B cell (primary cell): ENCODE results near the gene LMAN2. TPM values are rescaled to one million over a fixed set of nuclear protein-coding genes. Genes with fewer than 3 reads are reported as not detected.

Source experiments
- ATAC-seq: fragments of 200-7000 bp; cut with Tn5 transposase; one replicate; pipeline ENCODE4 v1.10.0; 2021; ENCODE audit warnings: low read depth, mild to moderate bottlenecking, moderate number of reproducible peaks, moderate library complexity
- CTCF ChIA-PET: fragments of 350-600 bp; sonication (Branson Sonifier 250); formaldehyde crosslinking; loops from one replicate; lab custom pipeline; 2021; ENCODE audit warnings: antibody characterized with exemption, inconsistent platforms; lab: Charles Lee
- POLR2A ChIA-PET: fragments of 350-600 bp; sonication (Branson Sonifier 250); formaldehyde crosslinking; loops from one replicate; lab custom pipeline; 2021; ENCODE audit warnings: antibody characterized with exemption; lab: Charles Lee
- DNase-seq: peaks from one replicate; pipeline ENCODE4 v3.0.0; 2013
- H2AFZ ChIP-seq: 2 replicates; pipeline ENCODE4 v1.6.1; 2012; ENCODE audit warnings: mild to moderate bottlenecking, low read depth, low read length; ENCODE audit not compliant: insufficient read depth, poor library complexity, severe bottlenecking
- H3K27ac ChIP-seq, 2 donors: 1 replicate in 1 of 2; 2 replicates in 1 of 2; pipeline ENCODE4 v1.5.1; 2012 to 2013; ENCODE audit warnings: low read length in 2 of 2, mild to moderate bottlenecking in 2 of 2, moderate library complexity in 1 of 2
- H3K27me3 ChIP-seq, 4 experiments: fragments of 200-600 bp in 1 of 4; sonication (generic) in 1 of 4; replicated peaks in 1 of 4; 1 replicate in 2 of 4; 2 replicates in 2 of 4; pipeline versions ENCODE4 v1.6.1 to v1.7.0; 2013 to 2016; ENCODE audit warnings: low read length in 3 of 4, mild to moderate bottlenecking in 2 of 4, mixed read lengths in 1 of 4, moderate library complexity in 1 of 4; ENCODE audit not compliant: insufficient read depth in 4 of 4, control insufficient read depth in 3 of 4; ENCODE audit errors: control extremely low read depth in 1 of 4
- H3K36me3 ChIP-seq, 2 experiments: replicated peaks in 1 of 2; 1 replicate in 1 of 2; 2 replicates in 1 of 2; pipeline versions ENCODE4 v1.6.1 to v1.7.1; 2013; ENCODE audit warnings: low read length in 1 of 2; ENCODE audit not compliant: insufficient read depth in 2 of 2, control insufficient read depth in 1 of 2; ENCODE audit errors: control extremely low read depth in 1 of 2, extremely low read depth in 1 of 2
- H3K4me1 ChIP-seq, 2 donors: fragments of 200-600 bp in 1 of 2; sonication (generic) in 1 of 2; 1 replicate in 1 of 2; 2 replicates in 1 of 2; pipeline versions ENCODE4 v1.5.1 to v1.6.1; 2013 to 2017; ENCODE audit warnings: low read length in 2 of 2; ENCODE audit not compliant: control insufficient read depth in 2 of 2, insufficient read depth in 2 of 2
- H3K4me2 ChIP-seq: replicated peaks from 2 replicates; pipeline ENCODE3; 2012; ENCODE audit warnings: mild to moderate bottlenecking, low read depth, low read length; ENCODE audit not compliant: poor library complexity, severe bottlenecking
- H3K4me3 ChIP-seq, 5 experiments: fragments of 200-600 bp in 1 of 5; sonication (generic) in 1 of 5; 1 replicate in 3 of 5; 2 replicates in 2 of 5; pipeline versions ENCODE4 v1.5.1 to v1.7.0; 2011 to 2016; ENCODE audit warnings: low read length in 4 of 5, mild to moderate bottlenecking in 4 of 5, low read depth in 2 of 5, control low read depth in 1 of 5, moderate library complexity in 1 of 5; ENCODE audit not compliant: insufficient read depth in 1 of 5; ENCODE audit errors: control extremely low read depth in 1 of 5, extremely low read depth in 1 of 5
- H3K79me2 ChIP-seq: fragments of 200-600 bp; sonication (generic); one replicate; pipeline ENCODE4 v1.6.0; 2016; ENCODE audit warnings: low read length; ENCODE audit not compliant: control insufficient read depth, insufficient read depth
- H3K9ac ChIP-seq: fragments of 200-600 bp; sonication (generic); 2 replicates; pipeline ENCODE4 v1.6.1; 2017; ENCODE audit warnings: mild to moderate bottlenecking, low read length, moderate library complexity
- H3K9me3 ChIP-seq, 3 donors: one replicate each; pipeline versions ENCODE4 v1.6.1 to v1.7.1; 2013; ENCODE audit warnings: low read length in 2 of 3; ENCODE audit not compliant: control insufficient read depth in 2 of 3, insufficient read depth in 1 of 3; ENCODE audit errors: control extremely low read depth in 1 of 3
- H4K20me1 ChIP-seq: 2 replicates; pipeline ENCODE4 v1.6.0; 2012; ENCODE audit warnings: mild to moderate bottlenecking, low read length; ENCODE audit not compliant: insufficient read depth, control insufficient read depth, poor library complexity, severe bottlenecking
- H3K27ac Mint-ChIP-seq: one replicate; pipeline ENCODE4 v1.8.0; 2021; ENCODE audit warnings: mixed read lengths
- H3K27me3 Mint-ChIP-seq: one replicate; pipeline ENCODE4 v1.8.0; 2021; ENCODE audit warnings: mixed read lengths
- H3K4me1 Mint-ChIP-seq: one replicate; pipeline ENCODE4 v1.8.0; 2021; ENCODE audit warnings: mixed read lengths
- H3K4me3 Mint-ChIP-seq: one replicate; pipeline ENCODE4 v1.8.0; 2021; ENCODE audit warnings: mixed read lengths
- H3K9me3 Mint-ChIP-seq: one replicate; pipeline ENCODE4 v1.8.0; 2022; ENCODE audit warnings: mixed read lengths; ENCODE audit not compliant: insufficient read depth
- CTCF ChIP-seq: fragments of 200-600 bp; IDR thresholded peaks from one replicate; pipeline ENCODE4 v1.8.0; 2022; ENCODE audit warnings: antibody characterized with exemption, mild to moderate bottlenecking
- EZH2 ChIP-seq: IDR thresholded peaks from 2 replicates; pipeline ENCODE4 v1.6.1; 2012; ENCODE audit warnings: borderline replicate concordance, low read depth, mild to moderate bottlenecking, moderate library complexity, low read length; ENCODE audit not compliant: insufficient read depth, poor library complexity, severe bottlenecking
- WGBS: methylation state at CpG from one replicate; pipeline ENCODE4 v1.1.5; 2013; ENCODE audit warnings: missing lambda C conversion rate; ENCODE audit not compliant: insufficient coverage; 5-methylcytosine and 5-hydroxymethylcytosine counted together
- intact Hi-C: fragments of 100-400 bp; cut with micrococcal nuclease; formaldehyde crosslinking; loops from one replicate; pipeline ENCODE4 v1.10.0; 2022
- polyA plus RNA-seq: library from polyadenylated mRNA; depleted of rRNA; stranded (reverse); fragments of >200 nt; gene quantifications from 2 replicates; pipeline ENCODE4 v1.2.3, GENCODE V29; 2012
- total RNA-seq, 2 donors: library from RNA; stranded (reverse); fragments of 120-200 nt in 1 of 2; gene quantifications; 1 replicate in 1 of 2; 2 replicates in 1 of 2; pipeline versions ENCODE4 v1.2.3 to v1.2.4, GENCODE V29; 2013 to 2022

Gene LMAN2
- total and polyA plus RNA-seq, 2 donors (not counting 1 experiment from before 2014, with no cell fraction given): 99.4 to 123 TPM

GRCh38 chr5:177367981-177368868 is 16.8 kb upstream of the LMAN2 start:
- Histone ChIP-seq H3K9me3 (no peaks in the 10 kb centered on the region), H3K27ac (no peak overlapping the region), H2AFZ (no peak overlapping the region), H3K4me2 (no peak overlapping the region), H3K4me3 (no peak overlapping the region), H4K20me1 (peaks cover 87% of the 10 kb centered on the region), H3K79me2 (peaks cover 33% of the 10 kb centered on the region), H3K4me1 (peaks cover 40 to 54% of the 10 kb centered on the region in 2 donors), H3K36me3 (peaks cover 0 to 60% of the 10 kb centered on the region in 2 experiments), H3K9ac (no peak overlapping the region), H3K27me3 (no peaks in the 10 kb centered on the region)
- H3K4me3 Mint-ChIP-seq: no peak overlapping the region
- H3K27ac Mint-ChIP-seq: no peak overlapping the region
- intact Hi-C loops: no loop called here
- TF ChIP-seq EZH2 (no peak), CTCF (no peak)
- H3K27me3 Mint-ChIP-seq: no peaks in the 10 kb centered on the region
- DNase-seq: no peak
- no peaks in the 10 kb centered on the region for H3K9me3 Mint-ChIP-seq
- POLR2A ChIA-PET: interaction anchor here (1.2 kb wide), 1 partner anchor 8 kb away, joined by 4 read pairs; no protein-coding TSS in a partner anchor
- H3K4me1 Mint-ChIP-seq: peaks cover 53% of the 10 kb centered on the region
- ATAC-seq: no peak
- CTCF ChIA-PET: interaction anchor here (1.0 to 5.5 kb wide), 9 partner anchors 7 to 86 kb away, joined by 3 to 60 read pairs (median 7); partner anchors contain the start of genes LMAN2 and RGS14
- 95% methylated on average over 19 of the region's 29 CpGs for WGBS
